GM12892 (cell line): ENCODE measurements around the gene GRHL1.

Experiments
- POLR2A ChIP-seq: IDR thresholded peaks from 2 replicates; pipeline ENCODE4 v1.6.1; 2011; ENCODE audit warnings: low read depth, low read length, control low read depth
- TAF1 ChIP-seq: IDR thresholded peaks from 2 replicates; pipeline ENCODE4 v1.6.1; 2011; ENCODE audit warnings: low read depth, mild to moderate bottlenecking, control low read depth, low read length, borderline replicate concordance

DNA sequence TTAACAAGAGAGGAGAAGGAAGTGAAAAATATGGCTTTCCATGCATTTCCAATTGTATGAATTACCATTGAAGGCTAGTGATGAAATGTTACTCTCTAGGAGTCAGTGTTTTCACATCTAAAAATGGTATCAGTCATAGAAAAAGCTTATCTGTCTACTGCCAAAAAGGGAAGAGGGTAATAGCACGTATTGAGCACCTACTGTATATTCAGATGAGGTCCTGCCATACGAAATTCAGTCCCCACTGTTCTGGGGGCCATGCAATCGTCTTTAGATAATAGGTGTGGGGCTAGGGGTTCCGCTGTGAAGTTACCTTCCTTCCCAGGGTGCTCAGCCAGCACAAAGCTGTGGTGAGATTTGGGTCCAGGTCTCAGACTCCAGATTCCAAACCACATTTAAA is 14.2 kb upstream of the GRHL1 start:
- TF ChIP-seq POLR2A (no peak), TAF1 (no peak)
